Liver (tissue), 9 donors: Measurements from ENCODE around the gene KCNQ5. TPM values are rescaled to one million over a fixed set of nuclear protein-coding genes. Genes with fewer than 3 reads are reported as not detected.

ENCODE experiments used
- DNase-seq: peaks from one replicate; pipeline ENCODE4 v3.0.0-alpha.2; 2017; ENCODE audit warnings: low spot score
- H3K27ac ChIP-seq, 2 donors: one replicate each; pipeline ENCODE4 v1.7.0; 2013; ENCODE audit warnings: inconsistent platforms in 2 of 2, low read length in 2 of 2, control low read depth in 1 of 2, low read depth in 1 of 2, mild to moderate bottlenecking in 1 of 2
- H3K27me3 ChIP-seq, 4 donors: one replicate each; pipeline versions ENCODE4 v1.6.1 to v1.7.0; 2013; ENCODE audit warnings: low read length in 3 of 4, inconsistent platforms in 1 of 4, mild to moderate bottlenecking in 1 of 4, moderate library complexity in 1 of 4; ENCODE audit not compliant: control insufficient read depth in 4 of 4, insufficient read depth in 4 of 4
- H3K36me3 ChIP-seq, 4 donors: one replicate each; pipeline versions ENCODE4 v1.6.1 to v1.7.0; 2013; ENCODE audit warnings: low read length in 3 of 4, mild to moderate bottlenecking in 3 of 4, low read depth in 1 of 4, moderate library complexity in 1 of 4; ENCODE audit not compliant: control insufficient read depth in 4 of 4, insufficient read depth in 3 of 4
- H3K4me1 ChIP-seq, 4 donors: one replicate each; pipeline versions ENCODE4 v1.6.1 to v1.7.0; 2013; ENCODE audit warnings: low read length in 3 of 4, mild to moderate bottlenecking in 3 of 4, moderate library complexity in 1 of 4; ENCODE audit not compliant: control insufficient read depth in 4 of 4, insufficient read depth in 4 of 4
- H3K4me3 ChIP-seq, 3 donors: one replicate each; pipeline versions ENCODE4 v1.6.1 to v1.7.0; 2013; ENCODE audit warnings: low read length in 3 of 3, control low read depth in 1 of 3, low read depth in 1 of 3, mild to moderate bottlenecking in 1 of 3
- H3K9ac ChIP-seq, 2 donors: one replicate each; pipeline ENCODE4 v1.7.0; 2013; ENCODE audit warnings: low read length in 2 of 2, mild to moderate bottlenecking in 2 of 2, moderate library complexity in 2 of 2, control low read depth in 1 of 2, low read depth in 1 of 2
- H3K9me3 ChIP-seq, 4 donors: one replicate each; pipeline versions ENCODE4 v1.6.1 to v1.7.0; 2013; ENCODE audit warnings: low read length in 3 of 4; ENCODE audit not compliant: control insufficient read depth in 4 of 4
- ATF3 ChIP-seq: IDR thresholded peaks from 2 replicates; pipeline ENCODE4 v1.6.1; 2016; ENCODE audit warnings: antibody characterized with exemption
- EGR1 ChIP-seq, 2 donors: IDR thresholded peaks; 2 replicates each; pipeline ENCODE4 v1.6.1; 2016 to 2018; ENCODE audit warnings: antibody characterized with exemption in 2 of 2, low read depth in 2 of 2
- FOXA1 ChIP-seq: IDR thresholded peaks from 2 replicates; pipeline ENCODE4 v1.6.1; 2016; ENCODE audit warnings: antibody characterized with exemption
- FOXA2 ChIP-seq: IDR thresholded peaks from 2 replicates; pipeline ENCODE4 v1.6.1; 2016; ENCODE audit warnings: antibody characterized with exemption
- GABPA ChIP-seq, 2 donors: IDR thresholded peaks in 1 of 2; conservative IDR thresholded peaks in 1 of 2; 2 replicates each; pipeline ENCODE4 v1.6.1; 2016; ENCODE audit warnings: antibody characterized with exemption in 2 of 2, mild to moderate bottlenecking in 1 of 2, moderate library complexity in 1 of 2
- HNF4A ChIP-seq, 2 donors: conservative IDR thresholded peaks; 2 replicates each; pipeline ENCODE4 v1.6.1; 2016; ENCODE audit warnings: antibody characterized with exemption in 2 of 2, mild to moderate bottlenecking in 2 of 2
- HNF4G ChIP-seq: IDR thresholded peaks from 2 replicates; pipeline ENCODE4 v1.6.1; 2016; ENCODE audit warnings: antibody characterized with exemption
- JUND ChIP-seq, 2 donors: IDR thresholded peaks; 2 replicates each; pipeline ENCODE4 v1.6.1; 2016; ENCODE audit warnings: antibody characterized with exemption in 2 of 2
- MAX ChIP-seq: IDR thresholded peaks from 2 replicates; pipeline ENCODE4 v1.6.1; 2016; ENCODE audit warnings: antibody characterized with exemption
- REST ChIP-seq: IDR thresholded peaks from 2 replicates; pipeline ENCODE4 v1.6.1; 2016; ENCODE audit warnings: antibody characterized with exemption, mild to moderate bottlenecking
- RXRA ChIP-seq, 2 donors: IDR thresholded peaks; 2 replicates each; pipeline ENCODE4 v1.6.1; 2017 to 2018; ENCODE audit warnings: antibody characterized with exemption in 2 of 2, mild to moderate bottlenecking in 1 of 2
- SP1 ChIP-seq: IDR thresholded peaks from 2 replicates; pipeline ENCODE4 v1.6.1; 2018; ENCODE audit warnings: antibody characterized with exemption, mild to moderate bottlenecking
- TAF1 ChIP-seq: conservative IDR thresholded peaks from 2 replicates; pipeline ENCODE4 v1.6.1; 2016; ENCODE audit warnings: antibody characterized with exemption, mild to moderate bottlenecking
- YY1 ChIP-seq: IDR thresholded peaks from 2 replicates; pipeline ENCODE4 v1.6.1; 2016; ENCODE audit warnings: antibody characterized with exemption, mild to moderate bottlenecking
- WGBS: extraction: QIAGEN DNeasy Blood & Tissue Kit; methylation state at CpG from one replicate; pipeline ENCODE4 v1.1.7; 2013; 5-methylcytosine and 5-hydroxymethylcytosine counted together
- polyA plus RNA-seq, 2 donors: library from polyadenylated mRNA; stranded (reverse) in 1 of 2; unstranded in 1 of 2; fragments of 200-250 nt in 1 of 2; fragments of >200 nt in 1 of 2; fragmentation: Nextera tagmentation in 1 of 2; extraction: Ambion mirVana in 1 of 2; gene quantifications; one replicate each; pipeline versions ENCODE4 v1.2.1 to v1.2.3, GENCODE V29; 2013 to 2015
- total RNA-seq, 2 donors: library from RNA; depleted of rRNA; stranded (reverse); fragments of >200 nt; gene quantifications; one replicate each; pipeline ENCODE4 v1.2.3, GENCODE V29; 2014
- TF ChIP-seq, protein P1 (sequence below): IDR thresholded peaks from 2 replicates; pipeline ENCODE4 v1.6.1; 2016; ENCODE audit warnings: antibody characterized with exemption
- TF ChIP-seq, protein P2 (sequence below): fragments of 150-350 bp; IDR thresholded peaks from 2 replicates; pipeline ENCODE4 v1.5.1; 2017; ENCODE audit warnings: improper control_type of control experiment, low read depth, low read length; ENCODE audit not compliant: missing input control
- donor health status: healthy.
- donor health status: healthy.
- donor health status: healthy.
- donor health status: healthy.
- donor health status: healthy.

KCNQ5 gene
- total and polyA plus RNA-seq, 4 donors = 0.02 to 1.1 (median 0.15) TPM

GRCh38 chr6:72716916-72717315 is 95.1 kb downstream of the KCNQ5 start:
- Histone ChIP-seq H3K9me3 (no peaks in the 10 kb centered on the region), H3K4me3 (no peak overlapping the region), H3K27me3 (no peaks in the 10 kb centered on the region), H3K4me1 (no peaks in the 10 kb centered on the region), H3K9ac (no peak overlapping the region), H3K36me3 (no peaks in the 10 kb centered on the region), H3K27ac (no peak overlapping the region)
- no peak for DNase-seq
- TF ChIP-seq JUND (IDR thresholded peaks at IDR 0.05) = no peak
- TF ChIP-seq FOXA2 = no peak
- TF ChIP-seq FOXA1 = no peak
- TF ChIP-seq TAF1 = no peak
- no peak for TF ChIP-seq YY1
- TF ChIP-seq RXRA (IDR thresholded peaks at IDR 0.05) = no peak
- no peak for TF ChIP-seq SP1
- TF ChIP-seq MAX = no peak
- TF ChIP-seq HNF4A (conservative IDR thresholded peaks at IDR 0.05) = no peak
- no peak for TF ChIP-seq GABPA (IDR thresholded peaks at IDR 0.05 in 1 of 2, conservative IDR thresholded peaks at IDR 0.05 in 1 of 2)
- TF ChIP-seq, protein P1, sequence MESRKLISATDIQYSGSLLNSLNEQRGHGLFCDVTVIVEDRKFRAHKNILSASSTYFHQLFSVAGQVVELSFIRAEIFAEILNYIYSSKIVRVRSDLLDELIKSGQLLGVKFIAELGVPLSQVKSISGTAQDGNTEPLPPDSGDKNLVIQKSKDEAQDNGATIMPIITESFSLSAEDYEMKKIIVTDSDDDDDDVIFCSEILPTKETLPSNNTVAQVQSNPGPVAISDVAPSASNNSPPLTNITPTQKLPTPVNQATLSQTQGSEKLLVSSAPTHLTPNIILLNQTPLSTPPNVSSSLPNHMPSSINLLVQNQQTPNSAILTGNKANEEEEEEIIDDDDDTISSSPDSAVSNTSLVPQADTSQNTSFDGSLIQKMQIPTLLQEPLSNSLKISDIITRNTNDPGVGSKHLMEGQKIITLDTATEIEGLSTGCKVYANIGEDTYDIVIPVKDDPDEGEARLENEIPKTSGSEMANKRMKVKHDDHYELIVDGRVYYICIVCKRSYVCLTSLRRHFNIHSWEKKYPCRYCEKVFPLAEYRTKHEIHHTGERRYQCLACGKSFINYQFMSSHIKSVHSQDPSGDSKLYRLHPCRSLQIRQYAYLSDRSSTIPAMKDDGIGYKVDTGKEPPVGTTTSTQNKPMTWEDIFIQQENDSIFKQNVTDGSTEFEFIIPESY = no peak
- no peak for TF ChIP-seq EGR1 (IDR thresholded peaks at IDR 0.05; ENCODE audit: low read depth in 2 of 2)
- TF ChIP-seq, protein P2, sequence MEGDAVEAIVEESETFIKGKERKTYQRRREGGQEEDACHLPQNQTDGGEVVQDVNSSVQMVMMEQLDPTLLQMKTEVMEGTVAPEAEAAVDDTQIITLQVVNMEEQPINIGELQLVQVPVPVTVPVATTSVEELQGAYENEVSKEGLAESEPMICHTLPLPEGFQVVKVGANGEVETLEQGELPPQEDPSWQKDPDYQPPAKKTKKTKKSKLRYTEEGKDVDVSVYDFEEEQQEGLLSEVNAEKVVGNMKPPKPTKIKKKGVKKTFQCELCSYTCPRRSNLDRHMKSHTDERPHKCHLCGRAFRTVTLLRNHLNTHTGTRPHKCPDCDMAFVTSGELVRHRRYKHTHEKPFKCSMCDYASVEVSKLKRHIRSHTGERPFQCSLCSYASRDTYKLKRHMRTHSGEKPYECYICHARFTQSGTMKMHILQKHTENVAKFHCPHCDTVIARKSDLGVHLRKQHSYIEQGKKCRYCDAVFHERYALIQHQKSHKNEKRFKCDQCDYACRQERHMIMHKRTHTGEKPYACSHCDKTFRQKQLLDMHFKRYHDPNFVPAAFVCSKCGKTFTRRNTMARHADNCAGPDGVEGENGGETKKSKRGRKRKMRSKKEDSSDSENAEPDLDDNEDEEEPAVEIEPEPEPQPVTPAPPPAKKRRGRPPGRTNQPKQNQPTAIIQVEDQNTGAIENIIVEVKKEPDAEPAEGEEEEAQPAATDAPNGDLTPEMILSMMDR = no peak
- no peak for TF ChIP-seq HNF4G
- TF ChIP-seq ATF3 = no peak
- no peak for TF ChIP-seq REST

GRCh38 chr6:72720464-72720863 is 98.6 kb downstream of the KCNQ5 start:
- DNase-seq = no peak
- Histone ChIP-seq H3K27me3 (no peaks in the 10 kb centered on the region), H3K27ac (no peak overlapping the region), H3K4me1 (no peaks in the 10 kb centered on the region), H3K9me3 (no peaks in the 10 kb centered on the region), H3K4me3 (no peak overlapping the region), H3K9ac (no peak overlapping the region), H3K36me3 (no peaks in the 10 kb centered on the region)
- WGBS = 61% methylated on average over 2 of the region's 2 CpGs
- TF ChIP-seq, protein P1 = no peak
- TF ChIP-seq SP1 (no peak), FOXA2 (no peak), HNF4G (no peak), MAX (no peak), EGR1 (IDR thresholded peaks at IDR 0.05; ENCODE audit: low read depth in 2 of 2) (no peak), TAF1 (no peak)
- TF ChIP-seq, protein P2 = no peak
